GM19240 (cell line): Measurements from ENCODE around the gene PNLDC1.
"Not testable (repeated sequence)": the region's sequence is repeated elsewhere in the genome, so short reads cannot be mapped to it uniquely, and the experiment has no call there.

ENCODE experiments used
- DNase-seq: peaks from one replicate; pipeline ENCODE4 v3.0.0; 2011; ENCODE audit warnings: low spot score; ENCODE audit not compliant: insufficient read length

Gene PNLDC1

DNA sequence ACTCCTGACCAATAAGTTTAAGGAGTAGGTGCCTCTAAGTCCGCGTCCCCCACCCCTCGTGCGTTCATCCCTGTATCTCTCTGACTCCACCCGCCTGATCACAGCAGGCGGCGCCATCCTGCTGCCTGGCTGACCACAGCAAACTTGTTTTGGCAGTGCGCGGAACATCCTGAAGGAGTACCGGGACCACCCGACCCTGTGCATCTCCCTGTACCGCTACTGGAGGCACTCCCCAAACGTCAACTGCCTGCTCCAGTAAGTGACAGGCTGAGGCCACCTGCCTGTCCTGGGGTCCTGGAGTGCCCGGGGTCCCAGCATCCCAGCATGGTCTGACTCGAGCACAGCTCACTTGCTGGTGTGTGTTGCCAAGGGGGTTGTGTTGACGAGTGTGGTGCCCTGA is 19.0 kb downstream of the PNLDC1 start:
- DNase-seq, result no peak

DNA sequence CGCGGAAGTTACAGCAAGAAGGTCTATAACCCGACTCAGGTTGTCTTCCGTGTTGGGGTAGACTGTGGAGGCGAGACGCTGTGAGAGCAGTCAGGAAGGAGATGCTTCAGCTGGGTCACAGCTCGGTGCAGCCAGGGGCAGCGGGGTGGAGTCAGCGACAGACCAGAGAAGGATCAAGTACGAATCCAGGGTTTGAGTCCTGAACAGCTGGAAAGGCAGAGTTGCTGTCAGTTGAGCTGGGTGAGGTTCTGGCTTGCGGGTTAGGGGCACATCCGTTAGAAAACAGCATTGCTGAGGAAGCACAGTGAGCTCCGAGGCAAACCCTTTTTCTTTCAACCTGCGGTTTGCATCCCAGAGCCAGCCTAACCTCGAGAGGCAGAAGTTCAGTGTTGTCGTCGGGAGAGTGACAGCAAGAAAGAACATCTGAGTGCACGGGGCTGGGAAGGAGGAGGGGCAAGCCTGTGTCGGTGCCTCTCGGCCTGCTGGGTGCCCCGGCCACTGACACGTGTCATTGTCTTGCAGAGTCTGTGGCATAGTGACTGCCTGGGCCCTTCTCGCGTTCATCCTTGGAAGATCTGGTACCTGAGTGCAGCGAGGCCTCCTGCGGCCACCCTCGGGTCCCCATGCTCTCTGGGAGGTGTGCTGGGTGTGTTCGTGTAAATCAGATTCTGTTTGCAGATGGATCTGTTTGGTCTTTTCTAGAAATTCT is 20.0 kb downstream of the PNLDC1 start:
- no peak for DNase-seq

DNA sequence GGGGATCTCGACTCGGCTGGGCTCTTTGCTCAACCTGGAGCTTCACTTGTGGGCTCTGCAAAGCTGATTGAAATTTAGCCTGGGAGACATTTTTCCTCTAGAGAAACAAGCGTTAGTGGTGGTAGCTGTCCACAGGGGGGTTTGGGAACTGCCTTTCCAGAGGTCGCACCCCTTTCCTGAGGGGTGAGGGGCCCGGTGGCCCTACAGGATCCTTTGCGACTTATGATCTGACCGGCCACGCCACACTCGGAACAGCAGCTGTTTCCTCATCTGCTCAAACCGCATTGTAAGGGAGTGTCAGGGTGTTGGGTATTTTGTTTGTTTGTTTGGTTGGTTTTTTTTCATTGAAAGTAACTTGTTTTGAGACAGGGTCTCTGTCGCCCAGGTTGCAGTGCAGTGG is 21.0 kb downstream of the PNLDC1 start:
- DNase-seq, result no peak

DNA sequence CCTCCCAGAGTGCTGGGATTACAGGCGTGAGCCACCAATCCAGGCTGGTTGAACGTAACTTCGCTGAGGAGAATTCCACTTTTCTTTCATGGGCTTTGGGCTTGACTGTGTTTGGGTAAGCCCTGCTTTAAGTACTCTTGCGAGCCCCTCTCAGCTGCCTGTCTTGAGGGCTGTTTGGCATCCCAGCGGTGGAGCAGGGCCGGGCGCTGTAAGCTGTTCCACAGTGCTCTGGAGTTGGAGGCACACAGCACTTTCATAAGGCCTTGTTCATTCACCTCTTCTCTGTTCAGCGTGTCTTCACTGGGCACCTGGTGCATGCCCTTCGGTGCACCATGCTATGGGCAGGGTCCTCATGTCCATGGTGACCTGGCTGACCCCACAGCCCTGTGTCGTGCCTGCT is 21.6 kb downstream of the PNLDC1 start:
- DNase-seq, result no peak

- no peak for DNase-seq
These were observed 23.9 kb downstream of the PNLDC1 start for GRCh38 chr6:159823953-159824352.

DNA sequence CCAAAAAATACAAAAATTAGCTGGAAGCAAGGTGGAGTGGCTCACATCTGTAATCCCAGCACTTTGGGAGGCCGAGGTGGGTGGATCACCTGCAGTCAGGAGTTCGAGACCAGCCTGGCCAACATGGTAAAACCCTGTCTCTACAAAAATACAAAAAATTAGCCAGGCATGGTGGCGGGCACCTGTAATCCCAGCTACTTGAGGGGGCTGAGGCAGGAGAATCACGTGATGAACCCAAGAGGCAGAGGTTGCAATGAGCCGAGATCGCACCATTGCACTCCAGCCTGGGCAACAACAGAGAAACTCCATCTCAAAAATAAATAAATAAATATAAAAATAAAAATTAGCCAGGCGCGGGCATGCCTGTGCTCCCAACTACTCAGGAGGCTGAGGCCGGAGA is 24.6 kb downstream of the PNLDC1 start:
- DNase-seq, result not testable (repeated sequence)

DNA sequence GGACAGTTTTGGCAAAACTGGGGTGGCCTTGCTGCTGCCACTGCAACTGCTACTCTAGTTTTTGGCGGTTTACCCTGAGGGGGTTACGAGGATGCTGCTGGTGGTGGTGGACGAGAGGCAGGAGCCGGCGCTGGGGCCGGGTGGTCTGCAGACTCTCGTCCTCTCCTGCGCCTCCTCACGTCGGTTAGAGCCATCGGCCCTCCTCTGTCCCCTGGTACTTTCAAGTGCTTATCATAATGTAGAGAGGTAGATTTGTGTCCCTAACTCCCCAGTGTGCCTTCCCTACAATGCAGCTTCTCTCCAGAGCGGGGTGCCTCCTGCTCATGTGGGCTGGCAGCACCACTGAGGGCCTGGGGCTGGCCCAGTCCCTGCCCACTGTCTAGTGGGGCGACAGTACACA is 25.9 kb downstream of the PNLDC1 start:
- no peak for DNase-seq

DNA sequence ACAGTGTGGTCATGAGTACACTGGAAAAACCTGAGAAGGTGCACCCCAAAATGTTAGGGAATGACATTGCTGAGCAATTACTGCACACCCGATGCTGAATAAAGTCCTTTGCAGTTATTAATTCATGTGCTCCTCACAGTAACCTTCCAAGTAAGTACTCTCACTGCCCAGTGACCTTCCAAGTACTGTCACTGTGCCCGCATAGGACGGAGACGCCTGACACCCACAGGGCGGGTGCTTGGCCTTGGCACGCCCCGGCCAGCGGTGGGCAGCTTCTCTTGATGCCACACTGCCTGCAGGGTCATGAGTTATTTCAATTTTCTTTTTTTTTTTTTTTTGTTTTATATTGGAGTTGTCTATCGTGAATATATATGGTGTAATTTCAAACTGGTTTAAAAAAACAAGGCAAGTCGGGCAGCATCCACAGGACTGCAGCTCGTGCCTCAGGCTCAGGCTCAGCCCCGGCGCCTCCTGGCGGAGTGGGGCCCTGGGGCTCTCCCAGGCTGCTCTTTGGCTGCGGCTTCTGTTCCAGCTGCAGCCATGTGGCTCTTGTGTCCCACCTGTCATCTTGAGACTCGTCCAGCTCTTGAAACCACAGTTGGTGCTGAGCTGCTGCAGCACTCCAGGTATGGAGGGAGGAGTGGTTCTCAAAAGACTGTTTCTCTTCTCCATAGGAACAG is 27.0 kb downstream of the PNLDC1 start:
- no peak for DNase-seq

GRCh38 chr6:159828074-159828473 is 28.0 kb downstream of the PNLDC1 start:
- no peak for DNase-seq

- DNase-seq, result no peak
These were observed 29.4 kb downstream of the PNLDC1 start for GRCh38 chr6:159829526-159829925.

GRCh38 chr6:159830501-159831372 is 30.7 kb downstream of the PNLDC1 start:
- DNase-seq, result no peak

- no peak for DNase-seq
These were observed 31.2 kb downstream of the PNLDC1 start for GRCh38 chr6:159831373-159831679.

DNA sequence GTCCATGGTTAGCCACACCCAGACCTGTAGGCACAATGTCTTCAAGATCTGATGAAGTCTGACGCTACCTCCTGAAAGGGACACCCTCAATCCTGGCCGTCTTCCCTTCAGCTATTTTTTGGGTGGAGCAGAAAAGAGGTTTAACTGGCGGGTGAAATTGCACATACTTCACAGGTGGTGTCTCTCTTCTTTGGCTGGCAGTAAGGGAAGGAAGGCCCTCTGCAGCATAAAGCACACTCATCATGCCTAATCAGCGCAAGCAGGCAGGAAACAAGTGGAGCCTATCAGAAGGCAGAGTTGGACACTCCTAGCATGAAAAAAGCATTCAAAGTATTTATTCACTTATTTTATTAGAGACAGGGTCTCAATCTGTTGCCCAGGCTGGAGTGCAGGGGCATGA is 32.9 kb downstream of the PNLDC1 start:
- no peak for DNase-seq

DNA sequence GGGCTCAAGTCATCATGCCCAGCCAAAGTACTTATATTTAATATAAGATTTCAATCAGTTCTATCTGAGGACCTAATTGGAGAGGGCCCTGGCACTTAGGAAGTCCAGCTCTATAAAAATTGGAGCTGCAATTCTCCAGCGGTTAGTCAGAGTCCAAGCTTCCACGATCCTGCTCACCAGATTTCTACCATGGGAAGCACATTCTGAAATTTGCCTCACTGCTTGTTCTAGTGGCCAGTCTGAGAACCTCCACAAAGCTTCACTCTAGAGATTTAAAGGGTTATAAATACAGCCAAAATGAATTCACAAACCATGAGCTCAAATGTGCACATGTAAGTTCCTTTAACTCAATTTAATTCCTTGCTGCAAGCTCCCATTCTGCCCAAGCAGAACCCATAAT is 33.5 kb downstream of the PNLDC1 start:
- no peak for DNase-seq

DNA sequence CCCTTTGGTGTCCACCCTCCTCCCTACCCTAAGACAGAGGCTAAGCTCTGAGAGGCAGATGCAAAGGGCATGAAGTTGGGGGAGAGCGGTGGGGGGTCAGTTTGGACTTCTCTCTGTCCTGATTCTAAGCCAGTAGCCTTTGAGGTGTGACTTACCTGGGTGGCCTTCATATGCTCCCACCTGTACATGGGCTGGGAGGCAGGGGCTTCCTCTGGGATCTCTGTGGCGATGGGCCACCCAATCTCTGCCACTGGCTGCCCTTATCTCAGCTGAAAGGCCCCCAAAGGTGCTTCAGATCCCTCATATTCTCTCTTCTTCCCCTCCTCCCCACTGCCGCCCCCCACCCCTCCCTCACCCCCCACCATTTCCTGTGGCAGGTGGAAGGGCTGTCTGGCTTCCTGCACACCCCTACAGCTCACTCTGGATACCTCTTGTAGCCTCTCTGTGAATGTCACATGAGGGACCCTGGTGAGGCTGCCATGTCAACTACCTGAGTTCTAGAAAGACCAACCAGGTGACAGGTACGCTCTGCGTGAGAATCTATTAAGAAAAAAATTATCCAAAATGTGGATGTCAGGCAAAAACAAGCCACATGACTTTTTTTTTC is 34.0 kb downstream of the PNLDC1 start:
- no peak for DNase-seq

DNA sequence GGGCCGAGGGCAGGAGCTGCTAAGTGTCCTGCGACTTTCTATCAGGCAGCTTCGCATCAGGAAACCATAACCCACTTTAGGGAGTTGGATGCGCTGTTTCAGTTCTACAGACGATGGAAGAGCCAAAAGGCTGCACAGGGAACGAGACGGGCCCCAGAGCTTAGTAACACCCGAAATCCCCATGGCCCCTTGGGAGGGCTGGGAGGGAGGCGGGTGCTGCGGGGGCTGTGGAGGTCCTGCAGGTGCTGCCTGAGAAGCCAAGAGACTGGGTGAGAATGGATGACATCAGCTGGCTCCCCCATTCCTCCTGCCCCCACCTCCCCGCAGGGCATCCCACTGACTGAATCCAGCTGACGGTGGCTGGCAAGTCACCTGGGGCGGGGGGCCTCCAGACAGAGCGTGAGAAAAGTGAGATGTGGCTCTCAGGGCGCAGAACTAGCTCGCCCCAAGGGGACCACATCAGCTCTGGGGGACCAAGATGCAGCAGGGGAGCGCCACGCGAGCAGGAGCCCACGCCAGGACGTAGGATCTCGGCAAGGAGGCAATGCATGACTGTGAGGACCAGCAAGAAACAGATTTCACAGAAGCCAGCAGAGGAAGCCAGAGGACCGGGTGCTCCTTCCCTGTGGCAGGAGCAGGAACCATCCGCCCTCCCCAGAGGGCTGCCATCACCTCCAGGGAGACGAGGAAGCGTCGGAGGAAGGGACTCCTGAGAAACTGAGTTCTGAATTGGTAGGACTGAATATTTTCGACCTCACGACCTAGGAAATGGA is 36.8 kb downstream of the PNLDC1 start:
- no peak for DNase-seq

GRCh38 chr6:159837511-159837910 is 37.4 kb downstream of the PNLDC1 start:
- DNase-seq, result no peak

DNA sequence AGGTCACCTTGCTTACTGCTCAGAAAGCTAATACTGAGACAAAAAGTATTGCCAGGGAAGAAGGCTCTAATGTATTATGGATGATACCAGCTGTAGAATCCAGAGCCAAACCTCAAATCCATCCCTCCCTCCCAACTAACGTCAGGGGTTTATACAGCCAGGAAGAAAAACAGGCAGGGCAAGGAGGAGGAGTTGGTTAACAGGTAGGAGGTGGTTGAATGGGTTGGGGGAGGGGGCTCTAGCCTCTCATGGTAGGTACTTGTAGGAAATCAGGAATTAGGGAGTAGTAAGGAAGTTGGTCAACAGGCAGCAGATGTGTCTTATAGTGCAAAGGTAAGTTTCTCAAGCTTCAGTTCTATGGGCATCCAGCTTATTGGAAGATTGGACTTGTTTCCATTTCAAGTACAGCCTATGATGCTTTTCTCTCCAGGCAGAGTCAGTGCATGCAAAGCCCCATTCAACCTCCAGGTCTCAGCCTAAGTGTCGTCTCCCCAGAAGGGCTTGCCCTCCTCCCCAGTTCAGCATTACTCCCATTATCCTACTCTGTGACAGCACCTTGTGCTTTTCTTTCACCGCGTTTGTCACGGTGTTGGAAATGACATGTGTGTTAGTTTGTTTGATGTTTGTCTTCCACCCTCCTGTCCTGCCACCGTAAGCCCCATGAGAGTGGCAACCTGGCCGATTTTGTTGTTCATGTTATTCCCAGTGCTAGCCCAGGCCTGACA is 38.1 kb downstream of the PNLDC1 start:
- no peak for DNase-seq

- no peak for DNase-seq
These were observed 42.0 kb downstream of the PNLDC1 start for GRCh38 chr6:159842035-159842434.
